GM19452 (cell line): ENCODE data around the gene SESN3.
"Not testable (repeated sequence)": the region's sequence is repeated elsewhere in the genome, so short reads cannot be mapped to it uniquely, and the experiment has no call there.

Source experiments
- ATAC-seq: cut with Tn5 transposase; IDR thresholded peaks from one replicate; pipeline ENCODE4 v1.9.1; 2021; ENCODE audit not compliant: unreplicated experiment

SESN3 gene, protein sequence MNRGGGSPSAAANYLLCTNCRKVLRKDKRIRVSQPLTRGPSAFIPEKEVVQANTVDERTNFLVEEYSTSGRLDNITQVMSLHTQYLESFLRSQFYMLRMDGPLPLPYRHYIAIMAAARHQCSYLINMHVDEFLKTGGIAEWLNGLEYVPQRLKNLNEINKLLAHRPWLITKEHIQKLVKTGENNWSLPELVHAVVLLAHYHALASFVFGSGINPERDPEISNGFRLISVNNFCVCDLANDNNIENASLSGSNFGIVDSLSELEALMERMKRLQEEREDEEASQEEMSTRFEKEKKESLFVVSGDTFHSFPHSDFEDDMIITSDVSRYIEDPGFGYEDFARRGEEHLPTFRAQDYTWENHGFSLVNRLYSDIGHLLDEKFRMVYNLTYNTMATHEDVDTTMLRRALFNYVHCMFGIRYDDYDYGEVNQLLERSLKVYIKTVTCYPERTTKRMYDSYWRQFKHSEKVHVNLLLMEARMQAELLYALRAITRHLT

DNA sequence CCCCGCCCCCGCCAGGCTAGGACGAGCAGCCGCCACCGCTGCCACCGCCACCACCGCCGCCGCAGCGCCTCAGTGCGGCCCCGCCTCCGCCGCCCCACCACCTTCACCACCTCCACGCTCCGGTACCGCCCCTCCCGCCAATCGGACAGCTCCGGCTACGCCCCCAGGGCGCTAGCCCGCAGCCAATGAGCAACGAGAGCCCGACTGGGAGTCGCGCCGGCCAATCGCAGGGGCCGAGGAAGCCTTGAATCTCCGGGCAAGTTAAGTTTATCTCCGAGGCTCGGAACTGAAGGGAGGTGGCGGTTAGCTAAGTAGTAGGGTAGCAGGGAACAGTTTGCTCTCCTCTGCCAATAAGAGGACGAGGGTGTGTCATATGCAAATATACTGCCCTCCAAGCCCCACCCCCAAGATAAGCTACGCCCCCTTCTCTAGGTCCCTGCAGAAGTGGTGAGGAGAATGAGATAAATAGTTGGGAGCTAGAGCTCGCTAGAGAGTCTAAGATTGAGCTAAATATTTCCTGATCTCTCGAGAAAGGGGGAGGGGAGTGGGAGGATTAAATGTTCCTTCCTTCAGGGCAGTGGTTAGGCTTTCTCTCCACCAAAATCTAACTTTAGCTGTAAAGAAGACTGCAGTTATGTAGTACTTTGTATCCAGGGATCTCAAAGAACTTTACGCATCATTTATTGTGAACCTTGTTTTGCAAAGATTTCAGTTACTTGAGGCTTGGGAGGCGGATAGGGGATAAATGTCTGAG lies at the start of gene SESN3:
SESN3 (minus strand) TSS at position 76 of the 754 bp plus-strand sequence. CDS start 342 bp downstream, outside the sequence.
- ATAC-seq = peak; percentile 92

- no peak for ATAC-seq
These were observed 49.2 kb upstream of the SESN3 start for GRCh38 chr11:95279921-95280868.

GRCh38 chr11:95277868-95278267 lies 46.9 kb upstream of the SESN3 start:
- ATAC-seq = no peak

GRCh38 chr11:95276139-95276538 lies 45.1 kb upstream of the SESN3 start:
- ATAC-seq = no peak

DNA sequence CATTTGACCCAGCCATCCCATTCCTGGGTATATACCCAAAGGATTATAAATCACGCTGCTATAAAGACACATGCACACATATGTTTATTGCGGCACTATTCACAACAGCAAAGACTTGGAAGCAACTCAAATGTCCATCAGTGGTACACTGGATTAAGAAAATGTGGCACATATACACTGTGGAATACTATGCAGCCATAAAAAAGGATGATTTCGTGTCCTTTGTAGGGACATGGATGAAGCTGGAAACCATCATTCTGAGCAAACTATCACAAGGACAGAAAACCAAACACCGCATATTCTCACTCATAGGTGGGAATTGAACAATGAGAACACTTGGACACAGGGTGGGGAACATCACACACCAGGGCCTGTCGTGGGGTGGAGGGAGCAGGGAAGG lies 42.6 kb upstream of the SESN3 start:
- ATAC-seq = not testable (repeated sequence)

- no peak for ATAC-seq
These were observed 38.2 kb upstream of the SESN3 start for GRCh38 chr11:95269036-95269819.

- no peak for ATAC-seq
These were observed 37.4 kb upstream of the SESN3 start for GRCh38 chr11:95268391-95268790.

DNA sequence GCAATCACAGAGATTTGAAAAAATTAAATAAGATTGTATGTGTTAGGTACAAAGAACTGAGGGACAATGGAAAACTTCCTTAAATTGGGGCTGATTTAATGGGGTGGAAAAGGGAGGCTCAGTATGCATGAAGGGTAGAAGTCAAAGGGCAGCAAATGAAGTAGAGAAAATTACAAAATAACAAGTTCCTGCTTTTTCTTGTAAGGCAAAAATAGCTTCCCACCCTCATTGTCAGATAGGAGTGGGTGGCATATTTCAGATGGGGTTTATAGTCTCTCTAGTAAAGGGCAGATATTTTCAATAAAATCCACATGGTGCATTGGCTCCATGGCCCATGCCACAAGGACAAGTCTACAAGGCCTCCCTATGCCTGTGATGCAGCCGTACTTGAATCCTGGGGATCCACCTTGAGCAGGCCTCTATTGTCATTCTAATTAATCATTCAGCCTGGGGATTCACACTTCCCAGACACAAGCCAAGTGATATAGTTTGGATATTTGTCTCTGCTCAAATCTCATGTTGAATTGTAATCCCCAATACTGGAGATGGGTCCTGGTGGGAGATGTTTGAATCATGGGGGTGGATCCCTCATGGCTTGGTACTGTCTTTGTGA lies 36.7 kb upstream of the SESN3 start:
- no peak for ATAC-seq

DNA sequence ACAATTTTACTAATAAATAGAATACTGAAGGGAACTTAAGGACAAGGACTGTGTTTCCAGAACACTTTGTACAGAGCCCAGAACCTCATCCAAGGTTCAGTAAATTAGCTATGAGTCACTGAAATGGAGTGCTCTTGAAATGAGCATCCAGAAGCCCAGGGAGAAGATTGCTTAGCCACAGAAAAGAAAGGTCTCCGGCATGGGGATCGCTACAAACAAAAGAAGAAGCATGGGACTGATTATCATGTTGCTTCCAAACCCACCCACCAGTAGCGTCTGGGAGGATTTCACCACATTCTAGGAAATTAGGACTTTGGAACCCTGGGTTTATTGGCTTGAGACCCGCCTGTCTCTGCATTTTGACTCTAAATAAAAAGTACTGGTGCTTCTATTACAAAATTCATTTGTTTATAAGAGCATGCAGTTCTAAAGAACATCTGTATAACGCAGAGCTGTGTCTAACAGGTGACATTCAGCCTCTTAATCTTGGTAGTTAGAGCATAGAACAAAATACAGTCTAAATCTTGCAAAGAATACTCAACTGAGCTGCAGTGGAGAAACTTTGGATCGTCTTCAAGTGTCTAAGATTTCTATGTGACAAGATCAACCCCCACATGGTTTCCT lies 35.9 kb upstream of the SESN3 start:
- ATAC-seq = no peak

GRCh38 chr11:95264881-95265280 lies 33.9 kb upstream of the SESN3 start:
- ATAC-seq = no peak

DNA sequence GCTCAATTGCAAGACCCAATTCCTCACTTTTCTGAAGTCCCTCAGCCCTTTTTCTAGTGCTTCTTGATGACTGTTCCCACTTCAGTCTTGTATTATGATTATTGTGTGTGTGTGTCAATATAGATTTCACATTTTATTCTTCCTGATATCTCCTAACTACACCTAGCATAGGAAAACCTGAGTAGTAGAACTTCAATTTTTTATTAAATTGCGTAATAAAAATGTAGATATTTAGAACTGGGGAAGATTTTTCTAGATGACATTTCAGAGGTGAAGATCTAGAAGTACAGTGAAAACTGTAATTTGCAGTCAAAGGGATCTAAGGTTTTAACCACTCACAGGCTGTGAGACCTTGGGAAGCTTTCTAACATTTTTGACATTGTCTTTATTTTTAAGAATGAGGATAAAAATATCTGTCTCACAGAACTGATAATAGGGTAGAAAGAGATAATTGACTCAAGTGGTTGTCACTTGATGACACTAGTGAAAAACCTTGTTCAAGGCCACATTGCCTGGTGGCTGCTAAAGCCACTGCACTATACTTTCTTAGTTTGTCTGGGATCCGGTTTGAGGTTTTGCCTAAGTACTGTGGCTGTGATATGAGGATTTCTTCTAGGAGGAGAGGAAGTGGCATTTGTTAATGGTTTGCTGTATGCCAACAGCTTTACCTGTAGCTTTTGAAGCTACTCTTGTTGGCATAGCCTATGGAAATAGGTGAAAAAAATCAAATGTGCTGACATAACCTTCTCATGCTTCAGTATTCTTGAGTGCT lies 32.2 kb upstream of the SESN3 start:
- no peak for ATAC-seq

DNA sequence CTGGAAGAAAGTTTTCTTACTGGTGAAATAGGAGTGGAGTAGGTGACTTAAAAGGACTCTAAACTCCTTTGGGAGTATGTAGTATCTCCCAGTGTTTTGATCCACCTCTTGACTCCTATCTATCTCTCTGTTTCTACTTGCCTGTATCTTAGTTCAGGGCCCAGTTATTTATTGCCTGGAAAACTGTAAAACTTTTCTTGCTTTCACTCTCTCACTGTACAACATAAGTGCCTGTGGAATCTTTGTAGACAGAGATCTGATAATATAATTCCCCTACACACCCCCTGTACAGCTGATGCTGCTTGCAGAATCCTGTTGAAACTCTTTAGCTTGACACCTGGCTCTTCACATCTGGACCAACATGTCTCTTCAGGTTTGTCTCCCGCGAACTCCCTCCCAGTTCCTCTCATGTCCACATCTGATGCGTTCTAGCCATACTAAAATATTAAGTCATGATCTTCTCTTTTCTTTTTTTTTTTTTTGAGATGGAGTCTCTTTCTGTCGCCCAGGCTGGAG lies 26.5 kb upstream of the SESN3 start:
- no peak for ATAC-seq

DNA sequence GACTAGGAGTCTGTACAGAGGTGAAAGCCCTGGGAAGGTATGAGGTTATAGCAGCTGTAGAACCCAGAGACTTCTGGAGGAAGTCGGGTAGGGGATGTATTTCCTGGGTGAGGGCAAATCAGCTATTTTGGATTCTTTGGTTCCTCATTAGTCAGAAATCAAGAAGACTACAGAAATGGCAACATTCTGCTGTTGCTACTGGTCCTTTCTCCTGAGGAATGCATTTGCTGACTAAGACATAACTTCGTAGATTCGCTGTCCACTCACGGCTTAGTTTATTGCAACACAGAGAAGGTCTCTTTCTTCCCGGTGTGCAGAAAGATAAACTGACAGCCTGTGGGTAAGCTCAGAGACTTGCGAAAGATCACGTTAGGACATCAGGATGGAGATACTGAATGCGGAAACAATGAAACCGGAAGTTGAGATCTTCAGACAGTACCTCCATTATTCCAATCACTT lies 25.3 kb upstream of the SESN3 start:
- ATAC-seq = no peak

DNA sequence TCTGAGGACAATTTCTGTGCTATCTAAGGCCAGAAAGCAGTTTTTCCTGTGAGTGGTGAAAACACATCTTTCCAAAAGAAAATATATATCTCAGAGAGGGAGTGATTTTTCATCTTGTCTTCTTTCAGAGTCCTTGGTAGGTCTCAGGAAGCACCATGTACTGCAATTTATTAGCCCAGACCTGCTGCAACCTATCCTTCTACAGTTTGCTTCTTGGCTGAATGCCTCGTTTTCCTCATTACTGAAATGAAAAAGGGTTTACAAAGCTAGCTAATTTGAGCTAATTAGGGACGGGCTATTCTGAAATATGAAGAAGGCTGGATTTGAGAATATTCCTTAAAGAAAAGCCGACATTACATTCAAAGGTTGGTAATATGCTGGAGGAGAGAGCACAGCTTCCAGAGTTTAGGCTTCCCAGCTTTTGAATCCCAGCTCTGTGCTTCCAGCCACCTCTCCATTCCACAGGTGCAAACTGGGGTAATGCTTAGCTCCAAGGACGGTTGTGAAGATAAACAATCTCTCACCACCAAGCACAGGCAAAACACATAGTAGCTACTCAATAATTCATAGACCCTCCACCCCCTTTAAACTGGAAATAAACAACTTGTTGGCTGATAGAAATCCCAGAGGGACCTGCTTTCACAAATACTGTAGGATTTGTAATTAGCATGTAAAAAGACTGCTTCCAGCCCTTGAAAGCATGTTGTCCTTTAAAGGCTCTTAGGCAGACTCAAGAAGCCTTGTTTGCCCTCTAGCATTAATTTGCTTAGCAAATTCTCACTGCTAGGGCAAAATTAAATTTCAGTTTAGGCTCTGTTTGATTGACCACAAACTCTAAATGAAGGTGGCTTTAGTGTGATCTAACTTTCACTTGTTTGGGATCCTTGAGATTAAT lies 24.5 kb upstream of the SESN3 start:
- no peak for ATAC-seq

- ATAC-seq = peak; percentile 33
These were observed 23.7 kb upstream of the SESN3 start for GRCh38 chr11:95254716-95255115.

DNA sequence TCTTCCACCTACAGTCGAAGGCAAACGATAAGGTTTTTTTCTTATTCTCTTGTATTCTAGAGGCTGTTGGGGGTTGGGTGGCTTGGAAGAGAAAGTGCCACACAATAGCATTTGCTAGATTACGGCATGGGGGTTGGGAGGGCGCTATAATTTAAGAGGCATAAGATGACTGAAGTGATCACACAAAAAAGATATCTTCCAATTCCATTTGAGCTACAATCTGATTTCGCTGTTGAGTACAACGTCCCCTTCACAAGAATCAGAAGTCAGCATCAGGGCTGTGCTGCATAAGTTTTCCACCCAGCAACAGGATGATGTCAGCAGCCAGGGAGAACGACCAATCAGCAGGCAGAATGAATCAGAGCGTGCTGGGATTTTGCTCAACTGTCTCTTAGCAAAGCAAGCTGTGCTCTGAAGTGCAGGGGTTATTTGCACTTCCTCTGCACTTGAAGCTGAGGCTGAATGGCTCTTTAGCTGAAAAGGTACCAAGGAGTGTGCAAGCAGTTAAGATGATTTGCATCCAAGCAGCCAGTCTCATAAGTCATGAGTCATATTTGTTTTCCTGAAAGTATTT lies 23.2 kb upstream of the SESN3 start:
- ATAC-seq = peak; percentile 98

GRCh38 chr11:95253141-95253540 lies 22.1 kb upstream of the SESN3 start:
- ATAC-seq = no peak
